Glutamatergic neuron (in vitro differentiated cells): ENCODE data around the gene PRKCA. TPM values are rescaled to one million over a fixed set of nuclear protein-coding genes. Genes with fewer than 3 reads are reported as not detected.

Source experiments
- DNase-seq: peaks from one replicate; pipeline ENCODE4 v3.0.0; 2022
- H3K27ac Mint-ChIP-seq: one replicate; pipeline ENCODE4 v1.8.0; 2020; ENCODE audit warnings: mild to moderate bottlenecking, mixed read lengths, inconsistent platforms; ENCODE audit not compliant: unreplicated experiment
- H3K27me3 Mint-ChIP-seq: one replicate; pipeline ENCODE4 v1.8.0; 2020; ENCODE audit warnings: mild to moderate bottlenecking, moderate library complexity, mixed read lengths, inconsistent platforms; ENCODE audit not compliant: unreplicated experiment
- H3K36me3 Mint-ChIP-seq: one replicate; pipeline ENCODE4 v1.8.0; 2020; ENCODE audit warnings: mild to moderate bottlenecking, mixed read lengths, inconsistent platforms; ENCODE audit not compliant: unreplicated experiment
- H3K4me1 Mint-ChIP-seq: one replicate; pipeline ENCODE4 v1.8.0; 2020; ENCODE audit warnings: mild to moderate bottlenecking, low read depth, mixed read lengths, inconsistent platforms; ENCODE audit not compliant: unreplicated experiment
- H3K4me3 Mint-ChIP-seq: one replicate; pipeline ENCODE4 v1.8.0; 2020; ENCODE audit warnings: mild to moderate bottlenecking, mixed read lengths, inconsistent platforms; ENCODE audit not compliant: unreplicated experiment
- H3K9me3 Mint-ChIP-seq: one replicate; pipeline ENCODE4 v1.8.0; 2020; ENCODE audit warnings: mild to moderate bottlenecking, moderate library complexity, mixed read lengths, inconsistent platforms; ENCODE audit not compliant: unreplicated experiment
- CTCF ChIP-seq: fragments of 200-600 bp; sonication (generic); IDR thresholded peaks from one replicate; pipeline ENCODE4 v1.5.0; 2021; ENCODE audit not compliant: partially characterized antibody, unreplicated experiment
- total RNA-seq: library from RNA; stranded (reverse); fragmentation: NEBNext Ultra II Directional; extraction: Animal tissue kit (Norgen Biotek cat#: 25700); gene quantifications from one replicate; pipeline ENCODE4 v1.2.1, GENCODE V29; 2021; ENCODE audit not compliant: unreplicated experiment

The PRKCA gene
- total RNA-seq, 1 donor from 2014 or later, result 2.2 TPM

- Mint-ChIP-seq H3K4me1 (peaks cover 12% of the 10 kb centered on the region), H3K4me3 (no peak overlapping the region), H3K36me3 (peaks cover 15% of the 10 kb centered on the region), H3K27ac (no peak overlapping the region), H3K9me3 (peaks cover 2% of the 10 kb centered on the region), H3K27me3 (peaks cover 7% of the 10 kb centered on the region)
- no peak for DNase-seq
- TF ChIP-seq CTCF, result no peak
Measured at GRCh38 chr17:66822009-66822408, 519.6 kb downstream of the PRKCA start.

GRCh38 chr17:66826856-66827255 is 524.4 kb downstream of the PRKCA start:
- no peaks in the 10 kb centered on the region for H3K36me3 Mint-ChIP-seq
- no peak for DNase-seq
- H3K27ac Mint-ChIP-seq, result no peak overlapping the region
- H3K4me1 Mint-ChIP-seq, result peaks cover 31% of the 10 kb centered on the region
- no peak overlapping the region for H3K4me3 Mint-ChIP-seq
- H3K27me3 Mint-ChIP-seq, result peaks cover 12% of the 10 kb centered on the region
- H3K9me3 Mint-ChIP-seq, result peaks cover 13% of the 10 kb centered on the region
- no peak for TF ChIP-seq CTCF

- peaks cover 41% of the 10 kb centered on the region for H3K4me1 Mint-ChIP-seq
- H3K27me3 Mint-ChIP-seq, result peaks cover 14% of the 10 kb centered on the region
- no peaks in the 10 kb centered on the region for H3K36me3 Mint-ChIP-seq
- peaks cover 15% of the 10 kb centered on the region for H3K9me3 Mint-ChIP-seq
- peak overlapping the region; percentile 97 for H3K27ac Mint-ChIP-seq
- peak overlapping the region; percentile 79 for H3K4me3 Mint-ChIP-seq
- no peak for TF ChIP-seq CTCF
- no peak for DNase-seq
Measured at GRCh38 chr17:66829386-66829864, 527.0 kb downstream of the PRKCA start.

GRCh38 chr17:66829883-66830282 is 527.5 kb downstream of the PRKCA start:
- H3K4me1 Mint-ChIP-seq, result peaks cover 36% of the 10 kb centered on the region
- no peak for TF ChIP-seq CTCF
- no peaks in the 10 kb centered on the region for H3K36me3 Mint-ChIP-seq
- H3K9me3 Mint-ChIP-seq, result peaks cover 15% of the 10 kb centered on the region
- peak overlapping the region; percentile 79 for H3K4me3 Mint-ChIP-seq
- H3K27me3 Mint-ChIP-seq, result peaks cover 16% of the 10 kb centered on the region
- peak overlapping the region; percentile 97 for H3K27ac Mint-ChIP-seq
- DNase-seq, result peak; percentile 78

GRCh38 chr17:66830451-66830850 is 528.0 kb downstream of the PRKCA start:
- Mint-ChIP-seq H3K9me3 (peaks cover 15% of the 10 kb centered on the region), H3K27me3 (peaks cover 16% of the 10 kb centered on the region), H3K27ac (peak overlapping the region; percentile 97), H3K4me3 (peak overlapping the region; percentile 79), H3K36me3 (no peaks in the 10 kb centered on the region), H3K4me1 (peaks cover 35% of the 10 kb centered on the region)
- no peak for DNase-seq
- TF ChIP-seq CTCF, result no peak
